GM12892 (cell line): Measurements from ENCODE around the gene TANC2.

ENCODE experiments used
- DNase-seq: peaks from one replicate; pipeline ENCODE4 v3.0.0; 2011; ENCODE audit not compliant: insufficient read length
- FAIRE-seq: peaks from 2 replicates; lab custom pipeline; 2011; peaks lifted over from hg19 to GRCh38; lab: Jason Lieb, UNC
- POLR2A ChIP-seq: IDR thresholded peaks from 2 replicates; pipeline ENCODE4 v1.6.1; 2011; ENCODE audit warnings: low read depth, low read length, control low read depth
- POLR2AphosphoS5 ChIP-seq: IDR thresholded peaks from 2 replicates; pipeline ENCODE4 v1.6.1; 2011; ENCODE audit warnings: low read depth, low read length, control low read depth
- TAF1 ChIP-seq: IDR thresholded peaks from 2 replicates; pipeline ENCODE4 v1.6.1; 2011; ENCODE audit warnings: low read depth, mild to moderate bottlenecking, control low read depth, low read length, borderline replicate concordance

The TANC2 gene

GRCh38 chr17:62995377-62995885, 29.4 kb downstream of the TANC2 start:
- FAIRE-seq (no peak), DNase-seq (no peak)
- TF ChIP-seq POLR2AphosphoS5: no peak
- no peak for TF ChIP-seq TAF1
- no peak for TF ChIP-seq POLR2A

- no peak for FAIRE-seq
- TF ChIP-seq POLR2AphosphoS5: no peak
- TF ChIP-seq TAF1: no peak
- TF ChIP-seq POLR2A: no peak
- DNase-seq: no peak
Measured at GRCh38 chr17:62996221-62996620, 30.2 kb downstream of the TANC2 start.

GRCh38 chr17:62998166-62998565, 32.1 kb downstream of the TANC2 start:
- DNase-seq (no peak), FAIRE-seq (no peak)
- TF ChIP-seq POLR2A (no peak), POLR2AphosphoS5 (no peak), TAF1 (no peak)

GRCh38 chr17:62998665-62999393, 32.8 kb downstream of the TANC2 start:
- FAIRE-seq: no peak
- no peak for DNase-seq
- no peak for TF ChIP-seq TAF1
- no peak for TF ChIP-seq POLR2AphosphoS5
- no peak for TF ChIP-seq POLR2A

GRCh38 chr17:62999736-63000135, 33.7 kb downstream of the TANC2 start:
- no peak for DNase-seq
- no peak for FAIRE-seq
- TF ChIP-seq POLR2AphosphoS5 (no peak), TAF1 (no peak), POLR2A (no peak)

GRCh38 chr17:63001689-63002394, 35.8 kb downstream of the TANC2 start:
- DNase-seq (no peak), FAIRE-seq (no peak)
- TF ChIP-seq TAF1: no peak
- no peak for TF ChIP-seq POLR2AphosphoS5
- no peak for TF ChIP-seq POLR2A

GRCh38 chr17:63002625-63003024, 36.6 kb downstream of the TANC2 start:
- TF ChIP-seq POLR2A: no peak
- no peak for TF ChIP-seq POLR2AphosphoS5
- no peak for TF ChIP-seq TAF1
- DNase-seq: no peak
- no peak for FAIRE-seq

GRCh38 chr17:63015824-63016223, 49.8 kb downstream of the TANC2 start:
- DNase-seq: no peak
- TF ChIP-seq POLR2A: no peak
- TF ChIP-seq TAF1: no peak
- TF ChIP-seq POLR2AphosphoS5: no peak
- FAIRE-seq: no peak
